HepG2 (cell line): Measurements from ENCODE around the gene CDS1. TPM values are rescaled to one million over a fixed set of nuclear protein-coding genes. Genes with fewer than 3 reads are reported as not detected.

ENCODE experiments used
- ATF7-NPFF ChIP-seq: sonication (generic); formaldehyde crosslinking; IDR thresholded peaks from 2 replicates; pipeline ENCODE4 v1.8.1; 2023; ENCODE audit warnings: mild to moderate bottlenecking, low read depth, missing genetic modification reagents, moderate library complexity
- BCL6 ChIP-seq: IDR thresholded peaks from 2 replicates; pipeline ENCODE4 v1.6.1; 2016; ENCODE audit warnings: missing genetic modification reagents, missing compliant biosample characterization
- CREB1 ChIP-seq, 2 experiments: fragments of 450-650 bp in 1 of 2; IDR thresholded peaks; 2 replicates each; pipeline ENCODE4 v1.6.1; 2016 to 2017; ENCODE audit warnings: control low read depth in 1 of 2, mild to moderate bottlenecking in 1 of 2, missing compliant biosample characterization in 1 of 2, missing genetic modification characterization in 1 of 2
- DMAP1 ChIP-seq: IDR thresholded peaks from 2 replicates; pipeline ENCODE4 v1.6.1; 2016
- DNMT1 ChIP-seq: sonication (generic); formaldehyde crosslinking; IDR thresholded peaks from 2 replicates; pipeline ENCODE4 v1.5.1; 2020; ENCODE audit warnings: mild to moderate bottlenecking, missing genetic modification reagents
- DNMT3B ChIP-seq: conservative IDR thresholded peaks from 2 replicates; pipeline ENCODE4 v1.6.1; 2016; ENCODE audit warnings: missing biosample characterization, control low read depth
- HNRNPL ChIP-seq: fragments of 200-400 bp; formaldehyde crosslinking; IDR thresholded peaks from 2 replicates; pipeline ENCODE4 v1.6.1; 2017; ENCODE audit warnings: mild to moderate bottlenecking, low read depth, low read length
- MAX ChIP-seq: IDR thresholded peaks from 2 replicates; pipeline ENCODE4 v1.6.1; 2012; ENCODE audit warnings: inconsistent platforms
- MEF2D ChIP-seq: sonication (generic); formaldehyde crosslinking; IDR thresholded peaks from 2 replicates; pipeline ENCODE4 v1.5.1; 2020; ENCODE audit warnings: mild to moderate bottlenecking, missing genetic modification reagents
- MIER3 ChIP-seq: IDR thresholded peaks from 2 replicates; pipeline ENCODE4 v1.6.1; 2016; ENCODE audit warnings: missing compliant biosample characterization, borderline replicate concordance
- NFYB ChIP-seq: sonication (generic); formaldehyde crosslinking; IDR thresholded peaks from 2 replicates; pipeline ENCODE4 v1.4.0; 2020; ENCODE audit warnings: missing genetic modification reagents
- POGZ ChIP-seq: sonication (generic); formaldehyde crosslinking; IDR thresholded peaks from 2 replicates; pipeline ENCODE4 v1.4.0; 2020; ENCODE audit warnings: mild to moderate bottlenecking, missing genetic modification reagents
- RBM39 ChIP-seq: fragments of 200-400 bp; formaldehyde crosslinking; IDR thresholded peaks from one replicate; pipeline ENCODE4 v1.6.1; 2018; ENCODE audit warnings: antibody characterized with exemption, mild to moderate bottlenecking, low read depth, low read length; ENCODE audit not compliant: poor library complexity, severe bottlenecking
- SATB2 ChIP-seq: sonication (generic); formaldehyde crosslinking; IDR thresholded peaks from 2 replicates; pipeline ENCODE4 v1.5.0; 2020; ENCODE audit warnings: missing genetic modification reagents
- SUZ12 ChIP-seq: fragments of 150-350 bp; IDR thresholded peaks from 2 replicates; pipeline ENCODE4 v1.6.1; 2014; ENCODE audit warnings: low read depth, low read length
- ZNF430 ChIP-seq: sonication (generic); formaldehyde crosslinking; IDR thresholded peaks from 2 replicates; pipeline ENCODE4 v1.9.0; 2021; ENCODE audit warnings: mild to moderate bottlenecking, missing genetic modification reagents
- ZNF432 ChIP-seq: sonication (generic); formaldehyde crosslinking; IDR thresholded peaks from 2 replicates; pipeline ENCODE4 v1.5.0; 2020; ENCODE audit warnings: missing genetic modification reagents, mild to moderate bottlenecking, borderline replicate concordance
- ZNF512B ChIP-seq: sonication (generic); formaldehyde crosslinking; IDR thresholded peaks from 2 replicates; pipeline ENCODE4 v1.5.1; 2020; ENCODE audit warnings: missing genetic modification reagents, mild to moderate bottlenecking, borderline replicate concordance
- ZNF768 ChIP-seq: sonication (generic); formaldehyde crosslinking; IDR thresholded peaks from 2 replicates; pipeline ENCODE4 v1.4.0; 2020; ENCODE audit warnings: missing genetic modification reagents
- ZNF790 ChIP-seq: sonication (generic); formaldehyde crosslinking; IDR thresholded peaks from 2 replicates; pipeline ENCODE4 v1.8.0; 2022; ENCODE audit warnings: missing genetic modification reagents, mild to moderate bottlenecking, borderline replicate concordance
- ZSCAN12 ChIP-seq: sonication (generic); formaldehyde crosslinking; IDR thresholded peaks from 2 replicates; pipeline ENCODE4 v1.9.0; 2021; ENCODE audit warnings: mild to moderate bottlenecking, missing genetic modification reagents
- polyA plus RNA-seq, 8 experiments: library from polyadenylated mRNA; depleted of rRNA in 3 of 8; stranded (reverse) in 7 of 8; unstranded in 1 of 8; fragments of >200 nt; fragmentation: Illumina TruSeq in 4 of 8; extraction: Trizol in 4 of 8; gene quantifications; 2 replicates each; pipeline versions ENCODE4 v1.2.1 to v1.2.3, GENCODE V29; 2011 to 2016; ENCODE audit warnings: low read depth in 4 of 8, missing spikeins in 1 of 8, mixed read lengths in 1 of 8; ENCODE audit not compliant: insufficient read depth in 1 of 8
- total RNA-seq, 5 experiments: library from RNA; depleted of rRNA; stranded (reverse); fragments of >200 nt; fragmentation: Illumina TruSeq; extraction: Trizol; gene quantifications; 2 replicates each; pipeline ENCODE4 v1.2.3, GENCODE V29; 2016; ENCODE audit warnings: low read depth in 1 of 5
- TF ChIP-seq, protein P1 (sequence below): IDR thresholded peaks from 2 replicates; pipeline ENCODE4 v1.6.1; 2016; ENCODE audit warnings: mild to moderate bottlenecking, missing biosample characterization, missing genetic modification reagents
- TF ChIP-seq, protein P2 (sequence below): sonication (generic); formaldehyde crosslinking; IDR thresholded peaks from 2 replicates; pipeline ENCODE4 v1.5.0; 2020; ENCODE audit warnings: mild to moderate bottlenecking, missing genetic modification reagents

The CDS1 gene
- total and polyA plus RNA-seq, 2 of the 13 experiments (the other 11 are each of a cell fraction or from before 2014, with no cell fraction given) = 2.1 to 3.2 TPM

- TF ChIP-seq CREB1 (IDR thresholded peaks at IDR 0.05) (no peak), CREB1 (CRISPR knock-in tag; IDR thresholded peaks at IDR 0.05) (no peak), MAX (peak; percentile 18; the same call in 1 of the 2 replicates), ZSCAN12 (CRISPR knock-in tag) (peak; percentile 65; the same call in 1 of the 2 replicates), ZNF512B (0 out of 2 replicates have a peak, but pooled peaks have one; percentile 40), BCL6 (CRISPR knock-in tag) (no peak), SATB2 (CRISPR knock-in tag) (no peak), DMAP1 (CRISPR knock-in tag) (no peak), RBM39 (peak; percentile 49), POGZ (peak; percentile 15; the same call in 1 of the 2 replicates), DNMT3B (CRISPR knock-in tag) (no peak), SUZ12 (no peak), NFYB (CRISPR knock-in tag) (no peak), ZNF432 (CRISPR knock-in tag) (no peak), MIER3 (CRISPR knock-in tag) (0 out of 2 replicates have a peak, but pooled peaks have one; percentile 0), DNMT1 (0 out of 2 replicates have a peak, but pooled peaks have one; percentile 61), ATF7-NPFF (0 out of 2 replicates have a peak, but pooled peaks have one; percentile 29), ZNF790 (CRISPR knock-in tag) (no peak), ZNF768 (CRISPR knock-in tag) (0 out of 2 replicates have a peak, but pooled peaks have one; percentile 21), ZNF430 (CRISPR knock-in tag) (0 out of 2 replicates have a peak, but pooled peaks have one; percentile 20), HNRNPL (no peak), MEF2D (no peak)
- TF ChIP-seq, protein P1, sequence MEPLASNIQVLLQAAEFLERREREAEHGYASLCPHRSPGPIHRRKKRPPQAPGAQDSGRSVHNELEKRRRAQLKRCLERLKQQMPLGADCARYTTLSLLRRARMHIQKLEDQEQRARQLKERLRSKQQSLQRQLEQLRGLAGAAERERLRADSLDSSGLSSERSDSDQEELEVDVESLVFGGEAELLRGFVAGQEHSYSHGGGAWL = 0 out of 2 replicates have a peak, but pooled peaks have one; percentile 52
- TF ChIP-seq, protein P2, sequence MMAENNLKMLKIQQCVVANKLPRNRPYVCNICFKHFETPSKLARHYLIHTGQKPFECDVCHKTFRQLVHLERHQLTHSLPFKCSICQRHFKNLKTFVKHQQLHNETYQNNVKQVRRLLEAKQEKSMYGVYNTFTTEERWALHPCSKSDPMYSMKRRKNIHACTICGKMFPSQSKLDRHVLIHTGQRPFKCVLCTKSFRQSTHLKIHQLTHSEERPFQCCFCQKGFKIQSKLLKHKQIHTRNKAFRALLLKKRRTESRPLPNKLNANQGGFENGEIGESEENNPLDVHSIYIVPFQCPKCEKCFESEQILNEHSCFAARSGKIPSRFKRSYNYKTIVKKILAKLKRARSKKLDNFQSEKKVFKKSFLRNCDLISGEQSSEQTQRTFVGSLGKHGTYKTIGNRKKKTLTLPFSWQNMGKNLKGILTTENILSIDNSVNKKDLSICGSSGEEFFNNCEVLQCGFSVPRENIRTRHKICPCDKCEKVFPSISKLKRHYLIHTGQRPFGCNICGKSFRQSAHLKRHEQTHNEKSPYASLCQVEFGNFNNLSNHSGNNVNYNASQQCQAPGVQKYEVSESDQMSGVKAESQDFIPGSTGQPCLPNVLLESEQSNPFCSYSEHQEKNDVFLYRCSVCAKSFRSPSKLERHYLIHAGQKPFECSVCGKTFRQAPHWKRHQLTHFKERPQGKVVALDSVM (CRISPR knock-in tag) = peak; percentile 88
Measured at GRCh38 chr4:84582988-84583875, at the start of gene CDS1 (continued).
